ENCODE measurements around the gene NUDT1. TPM values are rescaled to one million over a fixed set of nuclear protein-coding genes. Genes with fewer than 3 reads are reported as not detected.

The NUDT1 gene
- total RNA-seq, 1 experiment from 2014 or later: 84.7 TPM

GRCh38 chr7:2195400-2196246 is 46.4 kb upstream of the NUDT1 start:
- TF ChIP-seq, protein P1, sequence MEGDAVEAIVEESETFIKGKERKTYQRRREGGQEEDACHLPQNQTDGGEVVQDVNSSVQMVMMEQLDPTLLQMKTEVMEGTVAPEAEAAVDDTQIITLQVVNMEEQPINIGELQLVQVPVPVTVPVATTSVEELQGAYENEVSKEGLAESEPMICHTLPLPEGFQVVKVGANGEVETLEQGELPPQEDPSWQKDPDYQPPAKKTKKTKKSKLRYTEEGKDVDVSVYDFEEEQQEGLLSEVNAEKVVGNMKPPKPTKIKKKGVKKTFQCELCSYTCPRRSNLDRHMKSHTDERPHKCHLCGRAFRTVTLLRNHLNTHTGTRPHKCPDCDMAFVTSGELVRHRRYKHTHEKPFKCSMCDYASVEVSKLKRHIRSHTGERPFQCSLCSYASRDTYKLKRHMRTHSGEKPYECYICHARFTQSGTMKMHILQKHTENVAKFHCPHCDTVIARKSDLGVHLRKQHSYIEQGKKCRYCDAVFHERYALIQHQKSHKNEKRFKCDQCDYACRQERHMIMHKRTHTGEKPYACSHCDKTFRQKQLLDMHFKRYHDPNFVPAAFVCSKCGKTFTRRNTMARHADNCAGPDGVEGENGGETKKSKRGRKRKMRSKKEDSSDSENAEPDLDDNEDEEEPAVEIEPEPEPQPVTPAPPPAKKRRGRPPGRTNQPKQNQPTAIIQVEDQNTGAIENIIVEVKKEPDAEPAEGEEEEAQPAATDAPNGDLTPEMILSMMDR (conservative IDR thresholded peaks at IDR 0.05): no peak
- H3K18ac ChIP-seq (ENCODE audit: insufficient read length, low read depth, low read length): no peak overlapping the region
- H3K27me3 ChIP-seq (ENCODE audit: insufficient read depth, low read length): no peaks in the 10 kb centered on the region; the same call in 1 of the 2 replicates
- H3K27ac Mint-ChIP-seq: no peak overlapping the region
- H3K36me3 Mint-ChIP-seq (ENCODE audit: insufficient read depth in 1 of 3, low read depth in 3 of 3): peaks cover 39 to 59% (median 47%) of the 10 kb centered on the region in 3 experiments
- no CpG with 5 or more reads among the region's 13 CpGs for WGBS (ENCODE audit: extremely low coverage, insufficient read length, low lambda C conversion rate)
- H3K27me3 Mint-ChIP-seq (ENCODE audit: low read depth): no peaks in the 10 kb centered on the region
- H4K5ac ChIP-seq (ENCODE audit: insufficient read length, low read depth, low read length): no peak overlapping the region
- no peak overlapping the region for H3K4me2 ChIP-seq (ENCODE audit: insufficient read depth, insufficient read length, low read length)
- H2BK20ac ChIP-seq (ENCODE audit: low read depth, low read length, poor library complexity, severe bottlenecking): no peak overlapping the region
- H3K79me2 ChIP-seq (ENCODE audit: insufficient read depth, low read length): no peaks in the 10 kb centered on the region; the same call in 1 of the 2 replicates
- H3K23me2 ChIP-seq (ENCODE audit: insufficient read length, low read depth, low read length, poor library complexity, severe bottlenecking): no peaks in the 10 kb centered on the region
- H2BK5ac ChIP-seq (ENCODE audit: insufficient read length, low read length): no peak overlapping the region
- peaks cover 3 to 10% of the 10 kb centered on the region in 2 experiments; a peak in 4 of 5 replicates for H3K9me3 Mint-ChIP-seq
- H3K27ac ChIP-seq (ENCODE audit: insufficient read length, low read depth, low read length): no peak overlapping the region
- no peaks in the 10 kb centered on the region for H3K4me1 ChIP-seq (ENCODE audit: insufficient read depth, low read length)
- no peak overlapping the region for H2AK5ac ChIP-seq (ENCODE audit: insufficient read length, low read length)
- no peaks in the 10 kb centered on the region for H4K20me1 ChIP-seq (ENCODE audit: control insufficient read depth, insufficient read depth, insufficient read length)
- H3K79me1 ChIP-seq (ENCODE audit: insufficient read depth, low read depth, low read length, poor library complexity, severe bottlenecking): no peaks in the 10 kb centered on the region
- H3K23ac ChIP-seq (ENCODE audit: insufficient read length, low read depth, low read length): no peak overlapping the region
- no peak overlapping the region for H3K4ac ChIP-seq (ENCODE audit: low read depth, low read length)
- no peak overlapping the region for H2BK12ac ChIP-seq (ENCODE audit: insufficient read length, low read depth, low read length)
- H3K9ac ChIP-seq (ENCODE audit: extremely low read depth, insufficient read length, low read length): no peak overlapping the region
- no peak for DNase-seq
- H4K8ac ChIP-seq (replicated peaks; ENCODE audit: insufficient read length, low read depth, low read length): no peak overlapping the region
- H2BK15ac ChIP-seq (ENCODE audit: low read depth, low read length): no peak overlapping the region
- no peak overlapping the region for H2BK120ac ChIP-seq (ENCODE audit: low read depth, low read length, poor library complexity, severe bottlenecking)
- H2AFZ ChIP-seq (ENCODE audit: low read length): no peak overlapping the region
- H3K4me3 Mint-ChIP-seq: no peak overlapping the region
- no peak overlapping the region for H3K56ac ChIP-seq (ENCODE audit: insufficient read length, low read depth, low read length)
- H3T11ph ChIP-seq (ENCODE audit: low read length): no peak overlapping the region
- H4K91ac ChIP-seq (ENCODE audit: insufficient read length, low read depth, low read length): no peak overlapping the region
- H3K4me1 Mint-ChIP-seq: no peaks in the 10 kb centered on the region
- no peak overlapping the region for H3K14ac ChIP-seq (ENCODE audit: insufficient read depth, low read length)
- H3K9me3 ChIP-seq (ENCODE audit: control insufficient read depth, low read depth, low read length): no peaks in the 10 kb centered on the region
